ENCODE data around the gene RHBG.

DNA sequence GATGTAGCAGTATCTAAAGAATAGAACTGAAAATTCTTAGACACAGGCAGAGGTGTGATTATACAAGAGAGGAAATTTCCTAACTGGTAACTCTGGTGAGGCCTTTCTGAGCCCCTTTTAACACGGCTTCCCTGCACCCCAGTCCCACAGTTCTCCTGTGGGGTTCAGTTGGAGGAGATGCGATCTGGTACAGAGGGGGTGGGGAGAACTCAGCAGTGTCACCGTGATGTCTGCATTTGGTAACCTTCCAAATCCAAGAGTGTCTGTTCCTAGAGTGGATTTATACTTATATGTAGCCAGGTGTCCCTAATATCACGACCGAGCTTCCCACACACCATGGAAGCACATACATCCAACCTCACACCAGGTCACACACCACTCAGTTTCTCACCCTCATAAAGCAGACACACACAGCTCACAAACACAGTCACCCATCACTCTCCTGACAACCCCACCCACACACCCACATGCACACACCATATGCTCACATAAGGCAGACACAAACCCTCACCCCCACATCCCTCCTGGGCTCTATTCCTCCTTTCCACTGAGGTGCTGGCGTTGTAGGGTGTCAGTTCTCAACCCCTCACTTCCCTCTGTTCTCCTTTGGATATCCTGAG lies 48.5 kb downstream of the RHBG start:
- TF ChIP-seq CTCF (IDR thresholded peaks at IDR 0.05) (no peak), EZH2 (IDR thresholded peaks at IDR 0.05; ENCODE audit: borderline replicate concordance, insufficient read depth, low read depth, low read length, poor library complexity, severe bottlenecking) (no peak)

Data from B cell (primary cell).